ENCODE data around the gene NDUFC1. TPM values are rescaled to one million over a fixed set of nuclear protein-coding genes. Genes with fewer than 3 reads are reported as not detected.

Gene NDUFC1
- total and polyA plus RNA-seq, 2 experiments from 2014 or later = 31.8 to 367 TPM

DNA sequence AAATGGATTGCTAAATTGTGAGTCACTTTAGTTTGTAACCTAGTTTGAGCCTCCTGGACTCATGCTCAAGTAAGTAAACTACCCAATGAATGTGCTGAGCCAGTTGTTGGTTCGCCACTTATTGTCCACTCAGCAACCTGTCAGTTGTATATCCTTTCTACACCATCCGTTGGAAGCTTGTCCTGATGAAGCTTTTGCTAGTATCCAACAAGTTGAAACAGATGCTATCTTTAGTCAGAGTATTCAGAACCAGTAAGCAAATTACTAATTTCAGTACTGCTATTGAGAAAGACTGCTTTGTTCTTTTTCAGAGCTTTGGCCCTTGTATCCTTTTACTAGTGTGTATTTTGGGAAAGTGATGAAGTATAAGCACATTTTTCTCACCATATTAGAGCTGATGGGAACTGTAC, 5.3 kb downstream of the NDUFC1 start:
- Histone ChIP-seq H4K20me1 (replicated peaks; ENCODE audit: insufficient read depth) (no peaks in the 10 kb centered on the region), H3K4me1 (ENCODE audit: insufficient read depth) (peaks cover 19% of the 10 kb centered on the region; the same call in 1 of the 2 replicates), H3K36me3 (ENCODE audit: insufficient read depth) (peaks cover 3% of the 10 kb centered on the region; the same call in 1 of the 2 replicates), H3F3A (replicated peaks; ENCODE audit: low read depth) (no peaks in the 10 kb centered on the region; the same call in 1 of the 2 replicates), H3K9me2 (ENCODE audit: insufficient read depth) (no peaks in the 10 kb centered on the region), H3K27ac (ENCODE audit: low read depth) (no peak overlapping the region), H2AFZ (no peak overlapping the region), H3K27me3 (ENCODE audit: insufficient read depth) (no peaks in the 10 kb centered on the region), H3K4me2 (no peak overlapping the region), H3K79me2 (replicated peaks; ENCODE audit: insufficient read depth) (peaks cover 21% of the 10 kb centered on the region), H3K4me3 (no peak overlapping the region)
- Mint-ChIP-seq H3K9me3 (no peaks in the 10 kb centered on the region), H3K27ac (no peak overlapping the region), H3K4me1 (peaks cover 18% of the 10 kb centered on the region; the same call in 2 of the 3 replicates), H3K27me3 (ENCODE audit: insufficient read depth, low read depth, poor library complexity) (peaks cover 14% of the 10 kb centered on the region), H3K4me3 (no peak overlapping the region), H3K36me3 (ENCODE audit: low read depth) (peaks cover 25% of the 10 kb centered on the region; the same call in 2 of the 3 replicates)
- no peak for DNase-seq (ENCODE audit: low spot score)
- no peak for ATAC-seq
- TF ChIP-seq ZNF331 (CRISPR knock-in tag; IDR thresholded peaks at IDR 0.05; ENCODE audit: low read depth) = no peak
- TF ChIP-seq JUNB (IDR thresholded peaks at IDR 0.05; ENCODE audit: unreplicated experiment) = no peak
- no peak for TF ChIP-seq EZH2 (IDR thresholded peaks at IDR 0.05; ENCODE audit: low read depth, unreplicated experiment)
- no peak for TF ChIP-seq CREB1 (CRISPR knock-in tag; IDR thresholded peaks at IDR 0.05; ENCODE audit: low read depth)
- TF ChIP-seq, protein P1, sequence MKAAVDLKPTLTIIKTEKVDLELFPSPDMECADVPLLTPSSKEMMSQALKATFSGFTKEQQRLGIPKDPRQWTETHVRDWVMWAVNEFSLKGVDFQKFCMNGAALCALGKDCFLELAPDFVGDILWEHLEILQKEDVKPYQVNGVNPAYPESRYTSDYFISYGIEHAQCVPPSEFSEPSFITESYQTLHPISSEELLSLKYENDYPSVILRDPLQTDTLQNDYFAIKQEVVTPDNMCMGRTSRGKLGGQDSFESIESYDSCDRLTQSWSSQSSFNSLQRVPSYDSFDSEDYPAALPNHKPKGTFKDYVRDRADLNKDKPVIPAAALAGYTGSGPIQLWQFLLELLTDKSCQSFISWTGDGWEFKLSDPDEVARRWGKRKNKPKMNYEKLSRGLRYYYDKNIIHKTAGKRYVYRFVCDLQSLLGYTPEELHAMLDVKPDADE (IDR thresholded peaks at IDR 0.05) = no peak
- no peak for TF ChIP-seq NANOG (IDR thresholded peaks at IDR 0.05; ENCODE audit: borderline replicate concordance)
- TF ChIP-seq, protein P2, sequence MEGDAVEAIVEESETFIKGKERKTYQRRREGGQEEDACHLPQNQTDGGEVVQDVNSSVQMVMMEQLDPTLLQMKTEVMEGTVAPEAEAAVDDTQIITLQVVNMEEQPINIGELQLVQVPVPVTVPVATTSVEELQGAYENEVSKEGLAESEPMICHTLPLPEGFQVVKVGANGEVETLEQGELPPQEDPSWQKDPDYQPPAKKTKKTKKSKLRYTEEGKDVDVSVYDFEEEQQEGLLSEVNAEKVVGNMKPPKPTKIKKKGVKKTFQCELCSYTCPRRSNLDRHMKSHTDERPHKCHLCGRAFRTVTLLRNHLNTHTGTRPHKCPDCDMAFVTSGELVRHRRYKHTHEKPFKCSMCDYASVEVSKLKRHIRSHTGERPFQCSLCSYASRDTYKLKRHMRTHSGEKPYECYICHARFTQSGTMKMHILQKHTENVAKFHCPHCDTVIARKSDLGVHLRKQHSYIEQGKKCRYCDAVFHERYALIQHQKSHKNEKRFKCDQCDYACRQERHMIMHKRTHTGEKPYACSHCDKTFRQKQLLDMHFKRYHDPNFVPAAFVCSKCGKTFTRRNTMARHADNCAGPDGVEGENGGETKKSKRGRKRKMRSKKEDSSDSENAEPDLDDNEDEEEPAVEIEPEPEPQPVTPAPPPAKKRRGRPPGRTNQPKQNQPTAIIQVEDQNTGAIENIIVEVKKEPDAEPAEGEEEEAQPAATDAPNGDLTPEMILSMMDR (conservative IDR thresholded peaks at IDR 0.05; ENCODE audit: low read depth in 2 of 2) = no peak
- TF ChIP-seq, protein P3, sequence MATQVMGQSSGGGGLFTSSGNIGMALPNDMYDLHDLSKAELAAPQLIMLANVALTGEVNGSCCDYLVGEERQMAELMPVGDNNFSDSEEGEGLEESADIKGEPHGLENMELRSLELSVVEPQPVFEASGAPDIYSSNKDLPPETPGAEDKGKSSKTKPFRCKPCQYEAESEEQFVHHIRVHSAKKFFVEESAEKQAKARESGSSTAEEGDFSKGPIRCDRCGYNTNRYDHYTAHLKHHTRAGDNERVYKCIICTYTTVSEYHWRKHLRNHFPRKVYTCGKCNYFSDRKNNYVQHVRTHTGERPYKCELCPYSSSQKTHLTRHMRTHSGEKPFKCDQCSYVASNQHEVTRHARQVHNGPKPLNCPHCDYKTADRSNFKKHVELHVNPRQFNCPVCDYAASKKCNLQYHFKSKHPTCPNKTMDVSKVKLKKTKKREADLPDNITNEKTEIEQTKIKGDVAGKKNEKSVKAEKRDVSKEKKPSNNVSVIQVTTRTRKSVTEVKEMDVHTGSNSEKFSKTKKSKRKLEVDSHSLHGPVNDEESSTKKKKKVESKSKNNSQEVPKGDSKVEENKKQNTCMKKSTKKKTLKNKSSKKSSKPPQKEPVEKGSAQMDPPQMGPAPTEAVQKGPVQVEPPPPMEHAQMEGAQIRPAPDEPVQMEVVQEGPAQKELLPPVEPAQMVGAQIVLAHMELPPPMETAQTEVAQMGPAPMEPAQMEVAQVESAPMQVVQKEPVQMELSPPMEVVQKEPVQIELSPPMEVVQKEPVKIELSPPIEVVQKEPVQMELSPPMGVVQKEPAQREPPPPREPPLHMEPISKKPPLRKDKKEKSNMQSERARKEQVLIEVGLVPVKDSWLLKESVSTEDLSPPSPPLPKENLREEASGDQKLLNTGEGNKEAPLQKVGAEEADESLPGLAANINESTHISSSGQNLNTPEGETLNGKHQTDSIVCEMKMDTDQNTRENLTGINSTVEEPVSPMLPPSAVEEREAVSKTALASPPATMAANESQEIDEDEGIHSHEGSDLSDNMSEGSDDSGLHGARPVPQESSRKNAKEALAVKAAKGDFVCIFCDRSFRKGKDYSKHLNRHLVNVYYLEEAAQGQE (IDR thresholded peaks at IDR 0.05; ENCODE audit: unreplicated experiment) = no peak
- TF ChIP-seq, protein P4, sequence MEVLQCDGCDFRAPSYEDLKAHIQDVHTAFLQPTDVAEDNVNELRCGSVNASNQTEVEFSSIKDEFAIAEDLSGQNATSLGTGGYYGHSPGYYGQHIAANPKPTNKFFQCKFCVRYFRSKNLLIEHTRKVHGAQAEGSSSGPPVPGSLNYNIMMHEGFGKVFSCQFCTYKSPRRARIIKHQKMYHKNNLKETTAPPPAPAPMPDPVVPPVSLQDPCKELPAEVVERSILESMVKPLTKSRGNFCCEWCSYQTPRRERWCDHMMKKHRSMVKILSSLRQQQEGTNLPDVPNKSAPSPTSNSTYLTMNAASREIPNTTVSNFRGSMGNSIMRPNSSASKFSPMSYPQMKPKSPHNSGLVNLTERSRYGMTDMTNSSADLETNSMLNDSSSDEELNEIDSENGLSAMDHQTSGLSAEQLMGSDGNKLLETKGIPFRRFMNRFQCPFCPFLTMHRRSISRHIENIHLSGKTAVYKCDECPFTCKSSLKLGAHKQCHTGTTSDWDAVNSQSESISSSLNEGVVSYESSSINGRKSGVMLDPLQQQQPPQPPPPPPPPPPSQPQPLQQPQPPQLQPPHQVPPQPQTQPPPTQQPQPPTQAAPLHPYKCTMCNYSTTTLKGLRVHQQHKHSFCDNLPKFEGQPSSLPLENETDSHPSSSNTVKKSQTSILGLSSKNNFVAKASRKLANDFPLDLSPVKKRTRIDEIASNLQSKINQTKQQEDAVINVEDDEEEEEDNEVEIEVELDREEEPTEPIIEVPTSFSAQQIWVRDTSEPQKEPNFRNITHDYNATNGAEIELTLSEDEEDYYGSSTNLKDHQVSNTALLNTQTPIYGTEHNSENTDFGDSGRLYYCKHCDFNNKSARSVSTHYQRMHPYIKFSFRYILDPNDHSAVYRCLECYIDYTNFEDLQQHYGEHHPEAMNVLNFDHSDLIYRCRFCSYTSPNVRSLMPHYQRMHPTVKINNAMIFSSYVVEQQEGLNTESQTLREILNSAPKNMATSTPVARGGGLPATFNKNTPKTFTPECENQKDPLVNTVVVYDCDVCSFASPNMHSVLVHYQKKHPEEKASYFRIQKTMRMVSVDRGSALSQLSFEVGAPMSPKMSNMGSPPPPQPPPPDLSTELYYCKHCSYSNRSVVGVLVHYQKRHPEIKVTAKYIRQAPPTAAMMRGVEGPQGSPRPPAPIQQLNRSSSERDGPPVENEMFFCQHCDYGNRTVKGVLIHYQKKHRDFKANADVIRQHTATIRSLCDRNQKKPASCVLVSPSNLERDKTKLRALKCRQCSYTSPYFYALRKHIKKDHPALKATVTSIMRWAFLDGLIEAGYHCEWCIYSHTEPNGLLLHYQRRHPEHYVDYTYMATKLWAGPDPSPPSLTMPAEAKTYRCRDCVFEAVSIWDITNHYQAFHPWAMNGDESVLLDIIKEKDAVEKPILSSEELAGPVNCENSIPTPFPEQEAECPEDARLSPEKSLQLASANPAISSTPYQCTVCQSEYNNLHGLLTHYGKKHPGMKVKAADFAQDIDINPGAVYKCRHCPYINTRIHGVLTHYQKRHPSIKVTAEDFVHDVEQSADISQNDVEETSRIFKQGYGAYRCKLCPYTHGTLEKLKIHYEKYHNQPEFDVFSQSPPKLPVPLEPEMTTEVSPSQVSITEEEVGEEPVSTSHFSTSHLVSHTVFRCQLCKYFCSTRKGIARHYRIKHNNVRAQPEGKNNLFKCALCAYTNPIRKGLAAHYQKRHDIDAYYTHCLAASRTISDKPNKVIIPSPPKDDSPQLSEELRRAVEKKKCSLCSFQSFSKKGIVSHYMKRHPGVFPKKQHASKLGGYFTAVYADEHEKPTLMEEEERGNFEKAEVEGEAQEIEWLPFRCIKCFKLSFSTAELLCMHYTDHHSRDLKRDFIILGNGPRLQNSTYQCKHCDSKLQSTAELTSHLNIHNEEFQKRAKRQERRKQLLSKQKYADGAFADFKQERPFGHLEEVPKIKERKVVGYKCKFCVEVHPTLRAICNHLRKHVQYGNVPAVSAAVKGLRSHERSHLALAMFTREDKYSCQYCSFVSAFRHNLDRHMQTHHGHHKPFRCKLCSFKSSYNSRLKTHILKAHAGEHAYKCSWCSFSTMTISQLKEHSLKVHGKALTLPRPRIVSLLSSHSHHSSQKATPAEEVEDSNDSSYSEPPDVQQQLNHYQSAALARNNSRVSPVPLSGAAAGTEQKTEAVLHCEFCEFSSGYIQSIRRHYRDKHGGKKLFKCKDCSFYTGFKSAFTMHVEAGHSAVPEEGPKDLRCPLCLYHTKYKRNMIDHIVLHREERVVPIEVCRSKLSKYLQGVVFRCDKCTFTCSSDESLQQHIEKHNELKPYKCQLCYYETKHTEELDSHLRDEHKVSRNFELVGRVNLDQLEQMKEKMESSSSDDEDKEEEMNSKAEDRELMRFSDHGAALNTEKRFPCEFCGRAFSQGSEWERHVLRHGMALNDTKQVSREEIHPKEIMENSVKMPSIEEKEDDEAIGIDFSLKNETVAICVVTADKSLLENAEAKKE (CRISPR knock-in tag; IDR thresholded peaks at IDR 0.05) = no peak
- no peak for TF ChIP-seq STAT1 (IDR thresholded peaks at IDR 0.05; ENCODE audit: unreplicated experiment)
- TF ChIP-seq ZNF114 (CRISPR knock-in tag; IDR thresholded peaks at IDR 0.05) = no peak
- TF ChIP-seq EZH2phosphoT487 (IDR thresholded peaks at IDR 0.05; ENCODE audit: unreplicated experiment) = no peak
- no peak for TF ChIP-seq POLR2AphosphoS5 (IDR thresholded peaks at IDR 0.05; ENCODE audit: low read depth)
